ENCODE measurements around the gene PTCHD1.
A peak's percentile ranks its signal among the peaks of the same experiment; 100 is the strongest.

Gene PTCHD1

GRCh38 chrX:23334848-23335599 lies at the start of gene PTCHD1:
PTCHD1 (plus strand) TSS chrX:23334849; CDS start chrX:23334876, 27 bp downstream.
- no peak for DNase-seq

GRCh38 chrX:23286731-23287130 lies 47.9 kb upstream of the PTCHD1 start:
- DNase-seq = no peak

GRCh38 chrX:23287191-23287725 lies 47.4 kb upstream of the PTCHD1 start:
- no peak for DNase-seq

- no peak for DNase-seq
Observed at GRCh38 chrX:23292354-23292987, 42.2 kb upstream of the PTCHD1 start.

GRCh38 chrX:23292988-23293651 lies 41.5 kb upstream of the PTCHD1 start:
- DNase-seq = peak; percentile 0

GRCh38 chrX:23304881-23305280 lies 29.8 kb upstream of the PTCHD1 start:
- no peak for DNase-seq

GRCh38 chrX:23311731-23312130 lies 22.9 kb upstream of the PTCHD1 start:
- DNase-seq = no peak

- DNase-seq = no peak
Observed at GRCh38 chrX:23312136-23312535, 22.5 kb upstream of the PTCHD1 start.

GRCh38 chrX:23317799-23318724 lies 16.6 kb upstream of the PTCHD1 start:
- DNase-seq = no peak

- DNase-seq = no peak
Observed at GRCh38 chrX:23327104-23327503, 7.5 kb upstream of the PTCHD1 start.

GRCh38 chrX:23331701-23332100 lies 2.9 kb upstream of the PTCHD1 start:
- no peak for DNase-seq

GRCh38 chrX:23332101-23332887 lies 2.4 kb upstream of the PTCHD1 start:
- DNase-seq = no peak

- DNase-seq = no peak
Observed at GRCh38 chrX:23332888-23333821, 1.5 kb upstream of the PTCHD1 start.

- no peak for DNase-seq
Observed at GRCh38 chrX:23333842-23334520, 668 bp upstream of the PTCHD1 start.

- DNase-seq = no peak
Observed at GRCh38 chrX:23334521-23334847, 165 bp upstream of the PTCHD1 start.

- no peak for DNase-seq
Observed at GRCh38 chrX:23338334-23338733, 3.7 kb downstream of the PTCHD1 start.

GRCh38 chrX:23341452-23341851 lies 6.8 kb downstream of the PTCHD1 start:
- DNase-seq = no peak

- no peak for DNase-seq
Observed at GRCh38 chrX:23344238-23344903, 9.7 kb downstream of the PTCHD1 start.

- no peak for DNase-seq
Observed at GRCh38 chrX:23344904-23345271, 10.2 kb downstream of the PTCHD1 start.

- no peak for DNase-seq
Observed at GRCh38 chrX:23356189-23356588, 21.5 kb downstream of the PTCHD1 start.

Data from DMS79 treated with DMSO at 0.1 percent for 48 hours (cell line).